Fibroblast of mammary gland (primary cell): ENCODE data around the gene CHAD.

Source experiments
- DNase-seq: peaks from one replicate; pipeline ENCODE4 v3.0.0-alpha.2; 2010; ENCODE audit warnings: low read depth
- H3K4me3 ChIP-seq: 2 replicates; pipeline ENCODE4 v1.5.1; 2011; ENCODE audit warnings: low read depth, mild to moderate bottlenecking, low read length, moderate library complexity; ENCODE audit not compliant: control insufficient read depth
- TF ChIP-seq, protein P1 (sequence below): conservative IDR thresholded peaks from 2 replicates; pipeline ENCODE4 v1.5.1; 2011; ENCODE audit warnings: low read depth, low read length, inconsistent platforms; ENCODE audit not compliant: control insufficient read depth, insufficient read depth

The CHAD gene

DNA sequence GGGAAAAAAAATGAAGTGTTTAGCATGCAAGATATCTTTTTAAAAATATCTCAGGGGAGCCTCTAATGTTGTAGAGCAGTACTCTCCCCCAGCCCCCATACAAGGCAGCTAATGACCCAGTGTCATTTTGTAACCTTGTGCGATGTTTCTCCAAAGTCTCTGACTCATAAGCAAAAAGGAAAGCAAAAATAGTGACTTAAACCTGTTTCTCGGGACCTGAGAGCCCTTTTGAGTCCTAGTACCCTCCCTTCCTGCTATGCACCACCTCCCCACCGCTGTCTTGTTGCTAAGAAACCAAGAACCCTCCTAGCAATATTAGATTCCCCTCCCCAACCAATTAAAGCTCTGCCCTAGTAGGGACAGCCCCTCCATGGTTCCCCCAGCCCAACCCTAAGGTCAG is 42.4 kb upstream of the CHAD start:
- DNase-seq: peak; percentile 46
- TF ChIP-seq, protein P1, sequence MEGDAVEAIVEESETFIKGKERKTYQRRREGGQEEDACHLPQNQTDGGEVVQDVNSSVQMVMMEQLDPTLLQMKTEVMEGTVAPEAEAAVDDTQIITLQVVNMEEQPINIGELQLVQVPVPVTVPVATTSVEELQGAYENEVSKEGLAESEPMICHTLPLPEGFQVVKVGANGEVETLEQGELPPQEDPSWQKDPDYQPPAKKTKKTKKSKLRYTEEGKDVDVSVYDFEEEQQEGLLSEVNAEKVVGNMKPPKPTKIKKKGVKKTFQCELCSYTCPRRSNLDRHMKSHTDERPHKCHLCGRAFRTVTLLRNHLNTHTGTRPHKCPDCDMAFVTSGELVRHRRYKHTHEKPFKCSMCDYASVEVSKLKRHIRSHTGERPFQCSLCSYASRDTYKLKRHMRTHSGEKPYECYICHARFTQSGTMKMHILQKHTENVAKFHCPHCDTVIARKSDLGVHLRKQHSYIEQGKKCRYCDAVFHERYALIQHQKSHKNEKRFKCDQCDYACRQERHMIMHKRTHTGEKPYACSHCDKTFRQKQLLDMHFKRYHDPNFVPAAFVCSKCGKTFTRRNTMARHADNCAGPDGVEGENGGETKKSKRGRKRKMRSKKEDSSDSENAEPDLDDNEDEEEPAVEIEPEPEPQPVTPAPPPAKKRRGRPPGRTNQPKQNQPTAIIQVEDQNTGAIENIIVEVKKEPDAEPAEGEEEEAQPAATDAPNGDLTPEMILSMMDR: no peak
- no peak overlapping the region for H3K4me3 ChIP-seq

- DNase-seq: no peak
- H3K4me3 ChIP-seq: peak overlapping the region; percentile 42
- TF ChIP-seq, protein P1: no peak
Measured at GRCh38 chr17:50508573-50509460, 40.1 kb upstream of the CHAD start.

DNA sequence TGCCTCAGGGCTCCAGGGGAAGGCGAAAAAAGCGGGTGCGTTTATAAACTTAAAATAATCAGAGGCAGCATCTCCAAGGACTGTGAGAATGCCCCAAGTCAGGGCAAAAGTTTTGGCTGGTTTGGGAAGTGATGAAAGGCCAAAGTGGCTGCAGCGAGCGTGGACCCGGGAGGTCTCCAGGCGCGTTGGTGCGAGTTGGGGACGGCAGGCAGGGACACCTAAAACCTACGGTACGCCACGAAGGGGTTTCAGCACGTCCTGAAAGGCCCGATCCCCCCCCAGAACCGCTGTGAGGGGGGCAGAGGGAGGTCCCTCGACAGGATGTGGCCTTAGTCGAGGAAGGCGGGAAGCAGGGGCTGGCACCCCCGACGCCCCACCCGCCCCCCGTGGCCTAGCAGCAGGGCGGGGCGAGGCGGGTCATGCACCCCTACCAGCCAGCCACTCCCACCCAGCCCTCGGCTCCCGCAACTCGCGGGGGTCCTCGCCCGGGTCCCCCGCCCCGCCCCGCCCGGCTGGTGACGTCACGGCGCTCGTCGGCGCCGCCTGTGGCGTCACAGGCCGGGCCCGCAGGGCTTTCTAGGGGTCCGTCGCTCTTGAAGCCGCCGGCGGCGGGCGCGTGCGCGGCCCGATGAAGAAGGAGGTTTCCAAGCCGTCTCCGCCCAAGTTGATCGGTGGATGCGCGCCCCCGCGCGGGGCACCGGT is 39.3 kb upstream of the CHAD start, which contains the start of gene MYCBPAP:
TSS of gene MYCBPAP (plus strand) at position 569 of the 702 bp plus-strand sequence. CDS start 236 bp downstream, outside the sequence.
- peak within 1 kb of the TSS; percentile 42 for H3K4me3 ChIP-seq
- peak; percentile 68 for DNase-seq
- TF ChIP-seq, protein P1: no peak

- no peak for DNase-seq
- TF ChIP-seq, protein P1: no peak
- H3K4me3 ChIP-seq: no peak overlapping the region
Measured at GRCh38 chr17:50506298-50506697, 37.6 kb upstream of the CHAD start.

DNA sequence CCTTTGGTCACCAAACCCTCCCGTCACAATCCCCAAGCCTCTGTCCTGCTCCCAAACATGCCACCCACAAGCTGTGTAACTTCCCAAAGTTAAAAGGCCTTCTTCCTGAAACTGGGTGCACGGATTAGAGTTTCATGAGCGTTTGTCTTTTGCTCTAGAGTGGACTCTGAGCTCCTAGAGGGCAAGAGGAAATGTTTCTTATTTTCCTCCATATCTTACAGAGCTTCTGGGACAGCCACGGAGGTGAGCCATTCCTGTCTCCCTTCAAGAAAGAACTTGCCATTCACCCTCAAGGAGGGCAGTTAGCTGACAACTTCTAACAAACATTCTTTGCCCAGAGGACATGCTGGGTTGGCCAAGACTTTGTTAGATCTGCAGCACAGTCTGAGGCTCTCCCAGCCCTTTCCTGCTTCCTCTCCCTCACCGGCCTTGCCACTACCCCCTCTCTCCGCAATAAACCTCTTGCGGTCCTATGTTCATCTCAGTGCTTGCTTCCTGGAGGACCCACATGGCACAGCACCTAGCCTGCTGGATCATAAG is 37.0 kb upstream of the CHAD start:
- no peak overlapping the region for H3K4me3 ChIP-seq

GRCh38 chr17:50502301-50502990 is 33.8 kb upstream of the CHAD start:
- TF ChIP-seq, protein P1: no peak
- H3K4me3 ChIP-seq: no peak overlapping the region
- no peak for DNase-seq

More for the DNA sequence above, 37.0 kb upstream of the CHAD start:
- TF ChIP-seq, protein P1: no peak
- no peak for DNase-seq
